MM.1S (cell line): Measurements from ENCODE around the gene CTXN1.
"Not testable (repeated sequence)": the region's sequence is repeated elsewhere in the genome, so short reads cannot be mapped to it uniquely, and the experiment has no call there.

Experiments used
- DNase-seq: peaks from one replicate; pipeline ENCODE4 v3.0.0-alpha.2; 2015
- H2AFZ ChIP-seq: fragments of 300-600 bp; sonication (generic); 2 replicates; pipeline ENCODE4 v1.6.0; 2016; ENCODE audit warnings: antibody characterized with exemption, low read length
- H3F3A ChIP-seq: fragments of 300-600 bp; sonication (generic); 2 replicates; pipeline ENCODE4 v1.6.1; 2016; ENCODE audit warnings: mild to moderate bottlenecking, antibody characterized with exemption, low read length, moderate library complexity, mixed read lengths; ENCODE audit not compliant: insufficient read depth
- H3K27ac ChIP-seq: fragments of 300-600 bp; sonication (generic); 2 replicates; pipeline ENCODE4 v1.5.1; 2016; ENCODE audit warnings: mild to moderate bottlenecking, low read length
- H3K27me3 ChIP-seq: fragments of 300-600 bp; sonication (generic); replicated peaks from 2 replicates; pipeline ENCODE4 v1.6.0; 2016; ENCODE audit warnings: low read length; ENCODE audit not compliant: insufficient read depth
- H3K36me3 ChIP-seq: fragments of 300-600 bp; sonication (generic); replicated peaks from 2 replicates; pipeline ENCODE4 v1.6.1; 2016; ENCODE audit warnings: mild to moderate bottlenecking, low read length, mixed read lengths; ENCODE audit not compliant: insufficient read depth
- H3K4me1 ChIP-seq: fragments of 300-600 bp; sonication (generic); 2 replicates; pipeline ENCODE4 v1.6.1; 2016; ENCODE audit warnings: low read length, mixed read lengths
- H3K4me2 ChIP-seq: fragments of 300-600 bp; sonication (generic); 2 replicates; pipeline ENCODE4 v1.6.0; 2016; ENCODE audit warnings: low read depth, low read length
- H3K4me3 ChIP-seq: fragments of 300-600 bp; sonication (generic); 2 replicates; pipeline ENCODE4 v1.5.1; 2016; ENCODE audit warnings: low read length, mixed read lengths
- H3K79me2 ChIP-seq: fragments of 300-600 bp; sonication (generic); 2 replicates; pipeline ENCODE4 v1.6.1; 2016; ENCODE audit warnings: mixed run types, low read length, mixed read lengths
- H3K9ac ChIP-seq: fragments of 300-600 bp; sonication (generic); 2 replicates; pipeline ENCODE4 v1.6.1; 2016; ENCODE audit warnings: low read length, mixed read lengths
- H3K9me2 ChIP-seq: fragments of 300-600 bp; sonication (generic); replicated peaks from 2 replicates; pipeline ENCODE4 v1.6.1; 2016; ENCODE audit warnings: mild to moderate bottlenecking, low read length, mixed read lengths; ENCODE audit not compliant: insufficient read depth
- H3K9me3 ChIP-seq: fragments of 300-600 bp; sonication (generic); replicated peaks from 2 replicates; pipeline ENCODE4 v1.6.1; 2016; ENCODE audit warnings: mild to moderate bottlenecking, low read length, mixed read lengths; ENCODE audit not compliant: insufficient read depth
- H4K20me1 ChIP-seq: fragments of 300-600 bp; sonication (generic); 2 replicates; pipeline ENCODE4 v1.6.1; 2016; ENCODE audit warnings: mild to moderate bottlenecking, low read length, moderate library complexity, mixed read lengths; ENCODE audit not compliant: insufficient read depth
- EZH2 ChIP-seq: fragments of 300-600 bp; sonication (generic); optimal IDR thresholded peaks from 2 replicates; pipeline ENCODE3; 2017; ENCODE audit warnings: low read depth, mild to moderate bottlenecking, antibody characterized with exemption, low read length, mixed read lengths
- EZH2phosphoT487 ChIP-seq: fragments of 300-600 bp; sonication (generic); IDR thresholded peaks from 2 replicates; pipeline ENCODE4 v1.6.1; 2018; ENCODE audit warnings: antibody characterized with exemption, low read length
- TF ChIP-seq, protein P1 (sequence below): fragments of 300-600 bp; sonication (generic); IDR thresholded peaks from 2 replicates; pipeline ENCODE4 v1.5.1; 2016; ENCODE audit warnings: antibody characterized with exemption, low read length, mixed read lengths

Gene CTXN1

DNA sequence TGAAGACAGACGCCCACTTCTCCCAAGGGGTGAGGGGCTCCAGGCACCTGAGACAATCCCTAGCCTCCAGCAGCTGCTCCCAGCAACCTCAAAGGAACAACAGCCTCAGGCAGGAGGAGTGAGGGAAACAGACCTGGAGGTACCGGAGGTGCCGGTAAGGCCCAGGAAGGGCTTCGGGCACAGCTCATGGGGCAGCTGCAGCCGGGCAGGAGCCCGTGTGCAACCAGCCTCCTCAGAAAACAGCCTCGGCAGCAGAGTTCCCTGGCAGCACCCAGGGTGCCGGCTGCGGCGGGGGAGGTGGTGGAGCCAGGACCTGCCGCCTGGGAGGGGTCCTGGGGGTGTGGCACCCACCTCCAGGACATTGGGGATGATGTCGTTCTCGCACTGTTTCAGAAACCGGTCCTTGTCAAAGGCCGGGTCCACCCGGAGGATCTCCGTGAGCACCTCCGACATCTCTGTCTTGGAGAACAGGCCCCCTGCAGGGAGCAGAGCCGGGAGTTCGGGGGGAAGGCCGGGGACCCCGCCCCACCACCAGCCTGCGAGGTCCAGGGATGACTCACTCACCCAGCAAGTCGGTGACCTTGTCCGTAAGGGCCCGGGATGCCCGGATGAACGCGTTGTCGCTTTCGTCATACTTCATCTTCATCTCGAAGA lies 6.5 kb upstream of the CTXN1 start:
- no peak overlapping the region for H2AFZ ChIP-seq
- DNase-seq, result no peak
- H3K36me3 ChIP-seq, result peaks cover 26% of the 10 kb centered on the region
- no peaks in the 10 kb centered on the region for H3K4me1 ChIP-seq
- TF ChIP-seq, protein P1, sequence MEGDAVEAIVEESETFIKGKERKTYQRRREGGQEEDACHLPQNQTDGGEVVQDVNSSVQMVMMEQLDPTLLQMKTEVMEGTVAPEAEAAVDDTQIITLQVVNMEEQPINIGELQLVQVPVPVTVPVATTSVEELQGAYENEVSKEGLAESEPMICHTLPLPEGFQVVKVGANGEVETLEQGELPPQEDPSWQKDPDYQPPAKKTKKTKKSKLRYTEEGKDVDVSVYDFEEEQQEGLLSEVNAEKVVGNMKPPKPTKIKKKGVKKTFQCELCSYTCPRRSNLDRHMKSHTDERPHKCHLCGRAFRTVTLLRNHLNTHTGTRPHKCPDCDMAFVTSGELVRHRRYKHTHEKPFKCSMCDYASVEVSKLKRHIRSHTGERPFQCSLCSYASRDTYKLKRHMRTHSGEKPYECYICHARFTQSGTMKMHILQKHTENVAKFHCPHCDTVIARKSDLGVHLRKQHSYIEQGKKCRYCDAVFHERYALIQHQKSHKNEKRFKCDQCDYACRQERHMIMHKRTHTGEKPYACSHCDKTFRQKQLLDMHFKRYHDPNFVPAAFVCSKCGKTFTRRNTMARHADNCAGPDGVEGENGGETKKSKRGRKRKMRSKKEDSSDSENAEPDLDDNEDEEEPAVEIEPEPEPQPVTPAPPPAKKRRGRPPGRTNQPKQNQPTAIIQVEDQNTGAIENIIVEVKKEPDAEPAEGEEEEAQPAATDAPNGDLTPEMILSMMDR, result no peak
- no peak for TF ChIP-seq EZH2
- no peak for TF ChIP-seq EZH2phosphoT487
- H4K20me1 ChIP-seq, result 0 out of 2 replicates have a peak, but pooled peaks cover 4% of the 10 kb centered on the region
- H3K4me3 ChIP-seq, result no peak overlapping the region
- no peak overlapping the region for H3K9ac ChIP-seq
- H3K4me2 ChIP-seq, result no peak overlapping the region
- H3K27me3 ChIP-seq, result no peaks in the 10 kb centered on the region
- peaks cover 2% of the 10 kb centered on the region for H3F3A ChIP-seq
- no peak overlapping the region for H3K27ac ChIP-seq
- no peaks in the 10 kb centered on the region for H3K9me2 ChIP-seq
- no peaks in the 10 kb centered on the region for H3K9me3 ChIP-seq
- peaks cover 19% of the 10 kb centered on the region for H3K79me2 ChIP-seq

DNA sequence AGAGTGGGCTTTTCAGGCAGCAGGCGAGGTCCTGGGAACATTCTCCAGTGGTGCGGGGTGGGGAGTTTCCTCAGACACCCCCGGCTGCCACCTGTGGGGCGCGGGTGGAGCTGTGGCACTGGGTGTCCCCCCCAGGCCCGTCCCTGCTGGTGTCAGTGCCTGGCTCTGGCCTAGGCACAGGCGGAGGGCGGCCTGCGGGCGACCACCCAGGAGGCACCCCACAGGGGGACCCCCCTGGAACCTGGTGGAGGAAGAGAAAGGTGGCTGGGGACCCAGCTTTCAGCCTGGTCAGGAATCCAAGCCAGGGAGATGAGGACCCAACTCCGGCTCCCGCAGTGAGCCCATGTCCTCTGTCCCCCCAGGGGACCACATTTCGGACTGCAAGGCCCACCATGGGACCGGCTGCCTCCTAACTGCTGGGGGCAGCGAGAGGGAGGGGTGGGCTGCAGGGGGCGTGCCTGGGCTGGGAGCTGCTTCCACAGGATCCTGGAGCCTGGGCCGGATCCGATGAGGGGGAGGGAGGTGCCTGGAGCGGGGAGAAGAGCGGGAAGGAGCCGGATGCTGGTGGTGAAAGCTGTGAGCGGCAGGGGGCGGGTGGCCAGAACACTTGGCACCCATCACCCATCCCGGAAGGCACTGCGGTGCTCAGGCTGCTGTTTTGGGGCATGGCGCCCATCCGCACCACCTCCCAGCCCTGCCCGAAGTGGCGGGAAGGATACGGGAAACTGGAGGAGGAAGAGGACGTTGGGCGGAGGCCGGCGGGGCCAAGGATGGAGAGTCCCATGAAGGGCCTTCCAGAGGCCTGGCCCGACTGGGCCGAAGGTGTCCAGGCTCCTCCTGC lies 5.5 kb upstream of the CTXN1 start:
- DNase-seq, result no peak
- Histone ChIP-seq H3K4me3 (no peak overlapping the region), H3K36me3 (peaks cover 24% of the 10 kb centered on the region), H2AFZ (no peak overlapping the region), H3K4me1 (no peaks in the 10 kb centered on the region), H3K9me3 (no peaks in the 10 kb centered on the region), H4K20me1 (peaks cover 6% of the 10 kb centered on the region; the same call in 1 of the 2 replicates), H3K4me2 (no peak overlapping the region), H3K27me3 (no peaks in the 10 kb centered on the region), H3K9ac (no peak overlapping the region), H3K79me2 (peaks cover 11% of the 10 kb centered on the region), H3F3A (peaks cover 8% of the 10 kb centered on the region), H3K27ac (no peak overlapping the region), H3K9me2 (no peaks in the 10 kb centered on the region)
- TF ChIP-seq EZH2 (no peak), EZH2phosphoT487 (no peak)
- TF ChIP-seq, protein P1, result no peak

DNA sequence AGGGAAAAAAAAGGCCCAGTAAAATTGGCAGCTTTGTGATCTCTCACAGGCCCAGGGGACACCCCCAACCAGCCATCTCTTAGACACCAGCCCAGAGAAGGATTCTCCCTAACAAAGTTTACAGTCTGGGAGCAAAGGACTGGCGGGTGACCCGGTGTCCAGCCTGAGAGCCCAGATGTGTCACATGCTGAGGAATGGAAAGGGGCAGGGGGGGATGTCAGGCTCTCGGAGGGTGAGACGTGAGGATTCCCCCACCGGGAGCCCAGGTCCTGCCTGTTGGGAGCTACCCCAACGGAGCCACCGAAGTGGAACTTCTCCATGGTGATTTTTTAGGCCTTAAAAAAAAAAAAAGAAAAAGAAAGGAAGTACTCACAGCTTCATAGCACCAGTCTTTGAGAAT lies 4.8 kb upstream of the CTXN1 start:
- H3K9ac ChIP-seq, result no peak overlapping the region
- peaks cover 22% of the 10 kb centered on the region for H3K36me3 ChIP-seq
- no peak for DNase-seq
- H3K27me3 ChIP-seq, result no peaks in the 10 kb centered on the region
- no peak overlapping the region for H3K4me3 ChIP-seq
- H3K79me2 ChIP-seq, result peaks cover 6% of the 10 kb centered on the region
- peaks cover 9% of the 10 kb centered on the region; the same call in 1 of the 2 replicates for H4K20me1 ChIP-seq
- no peaks in the 10 kb centered on the region for H3K4me1 ChIP-seq
- no peak overlapping the region for H3K27ac ChIP-seq
- peaks cover 10% of the 10 kb centered on the region for H3F3A ChIP-seq
- H2AFZ ChIP-seq, result no peak overlapping the region
- H3K9me2 ChIP-seq, result no peaks in the 10 kb centered on the region
- H3K9me3 ChIP-seq, result no peaks in the 10 kb centered on the region
- no peak for TF ChIP-seq EZH2
- no peak for TF ChIP-seq EZH2phosphoT487
- TF ChIP-seq, protein P1, result no peak
- H3K4me2 ChIP-seq, result no peak overlapping the region

DNA sequence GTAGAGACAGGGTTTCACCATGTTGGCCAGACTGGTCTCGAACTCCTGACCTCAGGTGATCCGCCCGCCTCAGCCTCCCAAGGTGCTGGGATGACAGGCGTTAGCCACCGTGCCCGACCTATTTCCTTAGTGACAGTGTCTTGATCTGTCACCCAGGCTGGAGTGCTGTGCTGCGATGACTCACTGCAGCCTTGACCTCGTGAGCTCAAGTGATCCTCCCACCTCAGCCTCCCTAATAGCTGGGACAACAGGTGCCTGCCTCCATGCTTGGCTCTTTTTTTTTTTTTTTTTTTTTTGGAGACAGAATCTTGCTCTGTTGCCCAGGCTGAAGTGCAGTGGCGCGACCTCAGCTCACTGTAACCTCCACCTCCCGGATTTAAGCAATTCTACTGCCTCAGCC lies 4.1 kb upstream of the CTXN1 start:
- Histone ChIP-seq H3K36me3 (peaks cover 16% of the 10 kb centered on the region), H3F3A (peaks cover 10% of the 10 kb centered on the region)
- H3K27ac ChIP-seq, DNase-seq, H3K4me2 ChIP-seq, H3K27me3 ChIP-seq, H3K4me1 ChIP-seq, H3K4me3 ChIP-seq, H3K9ac ChIP-seq, H3K79me2 ChIP-seq, H2AFZ ChIP-seq, H4K20me1 ChIP-seq, H3K9me3 ChIP-seq, H3K9me2 ChIP-seq: not testable (repeated sequence)
